Adrenal gland (tissue), 5 donors: ENCODE measurements around the gene NHS.

Experiments used
- POLR2A ChIP-seq, 2 donors: fragments of 450-650 bp; IDR thresholded peaks; one replicate each; pipeline ENCODE4 v1.6.1; 2017; ENCODE audit warnings: antibody characterized with exemption in 2 of 2, mild to moderate bottlenecking in 2 of 2, moderate library complexity in 1 of 2
- TF ChIP-seq, protein P1 (sequence below), 6 experiments: fragments of 450-650 bp in 4 of 6; fragments of 200-600 bp in 2 of 6; sonication (generic) in 1 of 6; IDR thresholded peaks; 1 replicate in 5 of 6; 2 replicates in 1 of 6; pipeline versions ENCODE4 v1.5.1 to v1.8.0; 2016 to 2021; ENCODE audit warnings: antibody characterized with exemption in 6 of 6, mild to moderate bottlenecking in 2 of 6, moderate library complexity in 1 of 6
- donor health status: DM: no; HTN: no; CAD: no.

DNA sequence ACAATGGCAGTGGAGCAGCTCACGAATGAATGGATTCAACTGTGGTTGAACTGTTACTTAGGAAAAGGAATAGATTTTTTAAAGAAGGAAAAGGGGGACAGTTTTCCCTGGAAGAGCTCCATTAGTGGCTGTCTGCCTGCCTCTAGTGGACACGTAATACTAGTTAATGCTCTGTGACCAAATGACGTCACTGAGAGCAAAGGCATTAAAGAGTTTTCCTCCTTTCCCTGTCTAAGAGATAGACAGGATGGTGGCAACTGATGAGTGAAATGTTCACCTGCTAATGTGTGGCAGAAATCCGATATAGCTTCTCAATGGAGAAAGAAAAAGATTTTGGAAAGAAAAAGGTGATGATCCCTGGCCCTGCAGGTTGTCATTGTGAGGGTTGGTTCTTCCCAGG, 310.0 kb downstream of the NHS start:
- TF ChIP-seq, protein P1, sequence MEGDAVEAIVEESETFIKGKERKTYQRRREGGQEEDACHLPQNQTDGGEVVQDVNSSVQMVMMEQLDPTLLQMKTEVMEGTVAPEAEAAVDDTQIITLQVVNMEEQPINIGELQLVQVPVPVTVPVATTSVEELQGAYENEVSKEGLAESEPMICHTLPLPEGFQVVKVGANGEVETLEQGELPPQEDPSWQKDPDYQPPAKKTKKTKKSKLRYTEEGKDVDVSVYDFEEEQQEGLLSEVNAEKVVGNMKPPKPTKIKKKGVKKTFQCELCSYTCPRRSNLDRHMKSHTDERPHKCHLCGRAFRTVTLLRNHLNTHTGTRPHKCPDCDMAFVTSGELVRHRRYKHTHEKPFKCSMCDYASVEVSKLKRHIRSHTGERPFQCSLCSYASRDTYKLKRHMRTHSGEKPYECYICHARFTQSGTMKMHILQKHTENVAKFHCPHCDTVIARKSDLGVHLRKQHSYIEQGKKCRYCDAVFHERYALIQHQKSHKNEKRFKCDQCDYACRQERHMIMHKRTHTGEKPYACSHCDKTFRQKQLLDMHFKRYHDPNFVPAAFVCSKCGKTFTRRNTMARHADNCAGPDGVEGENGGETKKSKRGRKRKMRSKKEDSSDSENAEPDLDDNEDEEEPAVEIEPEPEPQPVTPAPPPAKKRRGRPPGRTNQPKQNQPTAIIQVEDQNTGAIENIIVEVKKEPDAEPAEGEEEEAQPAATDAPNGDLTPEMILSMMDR (IDR thresholded peaks at IDR 0.05), result no peak
- no peak for TF ChIP-seq POLR2A (IDR thresholded peaks at IDR 0.05)
